GM23338 (cell line): ENCODE measurements around the gene EMILIN3.

Experiments
- JUNB ChIP-seq: IDR thresholded peaks from one replicate; pipeline ENCODE4 v1.6.1; 2016; ENCODE audit warnings: antibody characterized with exemption; ENCODE audit not compliant: unreplicated experiment
- POLR2AphosphoS5 ChIP-seq: IDR thresholded peaks from 2 replicates; pipeline ENCODE4 v1.6.1; 2016; ENCODE audit warnings: antibody characterized with exemption, low read depth

DNA sequence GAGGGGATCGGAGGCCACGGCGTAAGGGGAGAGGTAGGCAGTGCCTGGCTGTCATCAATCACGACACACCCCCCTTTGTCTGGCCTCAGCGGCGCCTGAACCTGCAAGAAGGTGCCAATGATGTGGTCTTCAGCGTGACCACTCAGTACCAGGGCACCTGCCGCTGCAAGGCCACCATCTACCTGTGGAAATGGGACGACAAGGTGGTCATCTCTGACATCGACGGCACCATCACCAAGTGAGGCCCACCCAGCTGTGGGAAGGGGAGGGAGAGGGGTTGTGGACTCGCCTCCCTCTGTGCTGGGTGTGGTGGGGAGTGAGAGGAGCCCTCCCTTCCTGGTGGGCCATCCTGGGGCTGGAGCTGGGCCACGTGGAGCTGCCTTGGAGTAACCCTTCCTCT, 9.7 kb downstream of the EMILIN3 start:
- TF ChIP-seq JUNB (no peak), POLR2AphosphoS5 (no peak)
